Fibroblast of lung (primary cell): Measurements from ENCODE around the gene ELFN1. TPM values are rescaled to one million over a fixed set of nuclear protein-coding genes. Genes with fewer than 3 reads are reported as not detected.

Experiments
- DNase-seq, 2 donors: peaks; one replicate each; pipeline versions ENCODE4 v3.0.0 to v3.0.0-alpha.2; 2010; ENCODE audit warnings: low read depth in 2 of 2
- H2AFZ ChIP-seq: 2 replicates; pipeline ENCODE4 v1.5.1; 2012; ENCODE audit warnings: low read length, control low read depth, inconsistent platforms
- H3K27ac ChIP-seq: 2 replicates; pipeline ENCODE4 v1.5.1; 2011; ENCODE audit warnings: low read length, control low read depth; ENCODE audit not compliant: insufficient read depth
- H3K27me3 ChIP-seq: 2 replicates; pipeline ENCODE4 v1.5.1; 2011; ENCODE audit warnings: mild to moderate bottlenecking, low read length; ENCODE audit not compliant: control insufficient read depth, insufficient read depth
- H3K36me3 ChIP-seq: 2 replicates; pipeline ENCODE4 v1.5.1; 2011; ENCODE audit warnings: low read length; ENCODE audit not compliant: control insufficient read depth, insufficient read depth
- H3K4me1 ChIP-seq: 2 replicates; pipeline ENCODE4 v1.5.1; 2011; ENCODE audit warnings: low read length; ENCODE audit not compliant: control insufficient read depth, insufficient read depth; ENCODE audit errors: extremely low read depth
- H3K4me2 ChIP-seq: 2 replicates; pipeline ENCODE4 v1.5.1; 2011; ENCODE audit warnings: low read length, control low read depth; ENCODE audit not compliant: insufficient read depth; ENCODE audit errors: extremely low read depth
- H3K4me3 ChIP-seq, 4 experiments: fragments of 200-600 bp in 1 of 4; sonication (generic) in 1 of 4; replicated peaks in 1 of 4; 2 replicates each; pipeline ENCODE4 v1.5.1; 2011 to 2016; ENCODE audit warnings: low read length in 4 of 4, low read depth in 3 of 4, mild to moderate bottlenecking in 3 of 4, control low read depth in 2 of 4, inconsistent platforms in 1 of 4, mixed read lengths in 1 of 4; ENCODE audit not compliant: insufficient read depth in 1 of 4; ENCODE audit errors: control extremely low read depth in 1 of 4
- H3K79me2 ChIP-seq: 2 replicates; pipeline ENCODE4 v1.5.1; 2012; ENCODE audit warnings: mild to moderate bottlenecking, low read length, inconsistent platforms; ENCODE audit not compliant: control insufficient read depth, insufficient read depth
- H3K9ac ChIP-seq: 2 replicates; pipeline ENCODE4 v1.5.1; 2011; ENCODE audit warnings: mild to moderate bottlenecking, low read length, control low read depth; ENCODE audit not compliant: insufficient read depth
- H3K9me3 ChIP-seq: 2 replicates; pipeline ENCODE4 v1.5.1; 2012; ENCODE audit warnings: low read depth, low read length; ENCODE audit not compliant: control insufficient read depth, insufficient read depth
- H4K20me1 ChIP-seq: 2 replicates; pipeline ENCODE4 v1.5.1; 2011; ENCODE audit warnings: low read length; ENCODE audit not compliant: control insufficient read depth, insufficient read depth; ENCODE audit errors: extremely low read depth
- CTCF ChIP-seq, 2 donors: IDR thresholded peaks in 1 of 2; conservative IDR thresholded peaks in 1 of 2; 1 replicate in 1 of 2; 2 replicates in 1 of 2; pipeline ENCODE4 v1.5.1; 2011 to 2012; ENCODE audit warnings: low read length in 2 of 2, control low read depth in 1 of 2, inconsistent platforms in 1 of 2, low read depth in 1 of 2, mild to moderate bottlenecking in 1 of 2
- EZH2 ChIP-seq: IDR thresholded peaks from 2 replicates; pipeline ENCODE4 v1.5.1; 2012; ENCODE audit warnings: low read length, control low read depth, mild to moderate bottlenecking; ENCODE audit errors: missing control alignments
- polyA plus RNA-seq, 2 donors: library from polyadenylated mRNA; depleted of rRNA in 1 of 2; stranded (reverse) in 1 of 2; unstranded in 1 of 2; fragments of >200 nt; gene quantifications; 2 replicates each; pipeline ENCODE4 v1.2.1, GENCODE V29; 2011 to 2012; ENCODE audit warnings: missing spikeins in 1 of 2
- total RNA-seq: library from RNA; depleted of rRNA; stranded (reverse); fragments of >200 nt; gene quantifications from 2 replicates; pipeline ENCODE4 v1.2.1, GENCODE V29; 2014

The ELFN1 gene
- total and polyA plus RNA-seq, 2 donors (not counting 1 experiment from before 2014, with no cell fraction given) = 0.16 to 0.33 TPM

- no peak overlapping the region for H3K9ac ChIP-seq
- peaks cover 4% of the 10 kb centered on the region for H3K27me3 ChIP-seq
- no peak for TF ChIP-seq CTCF (conservative IDR thresholded peaks at IDR 0.05 in 1 of 2, IDR thresholded peaks at IDR 0.05 in 1 of 2; ENCODE audit: low read depth in 1 of 2, low read length in 2 of 2)
- TF ChIP-seq EZH2 = no peak
- H3K36me3 ChIP-seq = no peaks in the 10 kb centered on the region
- H3K79me2 ChIP-seq = no peaks in the 10 kb centered on the region
- no peak overlapping the region for H3K4me2 ChIP-seq
- H3K27ac ChIP-seq = no peak overlapping the region
- no peak for DNase-seq
- no peaks in the 10 kb centered on the region for H4K20me1 ChIP-seq
- no peak overlapping the region for H2AFZ ChIP-seq
- H3K9me3 ChIP-seq = no peaks in the 10 kb centered on the region
- H3K4me1 ChIP-seq = no peaks in the 10 kb centered on the region
- no peak overlapping the region for H3K4me3 ChIP-seq
These were observed 66.8 kb downstream of the ELFN1 start for GRCh38 chr7:1736830-1737229.

- Histone ChIP-seq H3K4me1 (no peaks in the 10 kb centered on the region), H3K4me3 (no peak overlapping the region), H3K9me3 (no peaks in the 10 kb centered on the region), H3K27me3 (no peaks in the 10 kb centered on the region), H3K36me3 (no peaks in the 10 kb centered on the region), H3K9ac (no peak overlapping the region), H3K4me2 (no peak overlapping the region), H3K79me2 (no peaks in the 10 kb centered on the region), H2AFZ (no peak overlapping the region), H4K20me1 (no peaks in the 10 kb centered on the region), H3K27ac (no peak overlapping the region)
- TF ChIP-seq CTCF (conservative IDR thresholded peaks at IDR 0.05 in 1 of 2, IDR thresholded peaks at IDR 0.05 in 1 of 2; ENCODE audit: low read depth in 1 of 2, low read length in 2 of 2) (no peak), EZH2 (no peak)
- no peak for DNase-seq
These were observed 67.4 kb downstream of the ELFN1 start for GRCh38 chr7:1737523-1737922.

- no peaks in the 10 kb centered on the region for H3K79me2 ChIP-seq
- H3K36me3 ChIP-seq = no peaks in the 10 kb centered on the region
- no peaks in the 10 kb centered on the region for H4K20me1 ChIP-seq
- H3K9me3 ChIP-seq = no peaks in the 10 kb centered on the region
- no peak overlapping the region for H2AFZ ChIP-seq
- no peak overlapping the region for H3K4me2 ChIP-seq
- no peak overlapping the region for H3K27ac ChIP-seq
- no peak for TF ChIP-seq CTCF (conservative IDR thresholded peaks at IDR 0.05 in 1 of 2, IDR thresholded peaks at IDR 0.05 in 1 of 2; ENCODE audit: low read depth in 1 of 2, low read length in 2 of 2)
- TF ChIP-seq EZH2 = no peak
- no peak for DNase-seq
- H3K4me3 ChIP-seq = no peak overlapping the region
- no peaks in the 10 kb centered on the region for H3K4me1 ChIP-seq
- H3K9ac ChIP-seq = no peak overlapping the region
- no peaks in the 10 kb centered on the region for H3K27me3 ChIP-seq
These were observed 67.9 kb downstream of the ELFN1 start for GRCh38 chr7:1737956-1738355.
